Measurements from ENCODE around the gene PLCL1. TPM values are rescaled to one million over a fixed set of nuclear protein-coding genes. Genes with fewer than 3 reads are reported as not detected.

PLCL1 gene
- total and polyA plus RNA-seq, 4 donors = 5.1 to 15.7 (median 13.2) TPM

GRCh38 chr2:198165289-198165688 is 360.9 kb downstream of the PLCL1 start:
- DNase-seq = no peak
- 91 to 94% methylated on average over 4 of the region's 4 CpGs for WGBS, 2 donors
- ATAC-seq (ENCODE audit: low FRiP score) = no peak
- no peaks in the 10 kb centered on the region for H3K9me3 ChIP-seq (ENCODE audit: control insufficient read depth, low read length)
- H3K4me1 ChIP-seq (ENCODE audit: control insufficient read depth in 1 of 2, insufficient read depth in 2 of 2, low read length in 2 of 2) = no peaks in the 10 kb centered on the region
- H3K4me3 ChIP-seq (ENCODE audit: low read length in 2 of 2) = no peak overlapping the region
- no peaks in the 10 kb centered on the region for H3K36me3 ChIP-seq (ENCODE audit: control insufficient read depth in 1 of 2, insufficient read depth in 2 of 2, low read length in 1 of 2)
- intact Hi-C loops (cut with DNase I) = no loop called here
- no peak overlapping the region for H3K27ac ChIP-seq (ENCODE audit: low read depth in 1 of 2, low read length in 2 of 2)
- H3K27me3 ChIP-seq (ENCODE audit: control insufficient read depth in 1 of 2, insufficient read depth in 2 of 2, low read length in 1 of 2) = no peaks in the 10 kb centered on the region

GRCh38 chr2:198167346-198167745 is 363.0 kb downstream of the PLCL1 start:
- H3K4me1 ChIP-seq (ENCODE audit: control insufficient read depth in 1 of 2, insufficient read depth in 2 of 2, low read length in 2 of 2) = no peaks in the 10 kb centered on the region
- H3K27me3 ChIP-seq (ENCODE audit: control insufficient read depth in 1 of 2, insufficient read depth in 2 of 2, low read length in 1 of 2) = no peaks in the 10 kb centered on the region
- intact Hi-C loops (cut with DNase I) = no loop called here
- 2 to 13% methylated on average over 2 of the region's 2 CpGs for WGBS, 2 donors
- H3K9me3 ChIP-seq (ENCODE audit: control insufficient read depth, low read length) = no peaks in the 10 kb centered on the region
- H3K36me3 ChIP-seq (ENCODE audit: control insufficient read depth in 1 of 2, insufficient read depth in 2 of 2, low read length in 1 of 2) = no peaks in the 10 kb centered on the region
- H3K4me3 ChIP-seq (ENCODE audit: low read length in 2 of 2) = no peak overlapping the region
- DNase-seq (no peak), ATAC-seq (ENCODE audit: low FRiP score) (no peak)
- H3K27ac ChIP-seq (ENCODE audit: low read depth in 1 of 2, low read length in 2 of 2) = no peak overlapping the region

GRCh38 chr2:198168651-198169050 is 364.3 kb downstream of the PLCL1 start:
- no peak overlapping the region for H3K4me3 ChIP-seq (ENCODE audit: low read length in 2 of 2)
- H3K4me1 ChIP-seq (ENCODE audit: control insufficient read depth in 1 of 2, insufficient read depth in 2 of 2, low read length in 2 of 2) = peaks cover 0 to 2% of the 10 kb centered on the region in 2 donors
- intact Hi-C loops (cut with DNase I) = no loop called here
- H3K9me3 ChIP-seq (ENCODE audit: control insufficient read depth, low read length) = no peaks in the 10 kb centered on the region
- DNase-seq = no peak
- H3K27ac ChIP-seq (ENCODE audit: low read depth in 1 of 2, low read length in 2 of 2) = no peak overlapping the region
- no peak for ATAC-seq (ENCODE audit: low FRiP score)
- H3K36me3 ChIP-seq (ENCODE audit: control insufficient read depth in 1 of 2, insufficient read depth in 2 of 2, low read length in 1 of 2) = no peaks in the 10 kb centered on the region
- H3K27me3 ChIP-seq (ENCODE audit: control insufficient read depth in 1 of 2, insufficient read depth in 2 of 2, low read length in 1 of 2) = no peaks in the 10 kb centered on the region
- WGBS, 2 donors = 94 to 95% methylated on average over 1 of the region's 1 CpG

- Histone ChIP-seq H3K4me1 (ENCODE audit: control insufficient read depth in 1 of 2, insufficient read depth in 2 of 2, low read length in 2 of 2) (peaks cover 0 to 2% of the 10 kb centered on the region in 2 donors), H3K27me3 (ENCODE audit: control insufficient read depth in 1 of 2, insufficient read depth in 2 of 2, low read length in 1 of 2) (no peaks in the 10 kb centered on the region), H3K27ac (ENCODE audit: low read depth in 1 of 2, low read length in 2 of 2) (no peak overlapping the region), H3K4me3 (ENCODE audit: low read length in 2 of 2) (no peak overlapping the region), H3K36me3 (ENCODE audit: control insufficient read depth in 1 of 2, insufficient read depth in 2 of 2, low read length in 1 of 2) (peaks cover 0 to 1% of the 10 kb centered on the region in 2 donors), H3K9me3 (ENCODE audit: control insufficient read depth, low read length) (no peaks in the 10 kb centered on the region)
- DNase-seq = no peak
- no peak for ATAC-seq (ENCODE audit: low FRiP score)
- 26 to 32% methylated on average over 6 of the region's 6 CpGs for WGBS, 2 donors
- intact Hi-C loops (cut with DNase I) = no loop called here
Measured at GRCh38 chr2:198173242-198173641, 368.8 kb downstream of the PLCL1 start.

GRCh38 chr2:198173864-198174263 is 369.5 kb downstream of the PLCL1 start:
- Histone ChIP-seq H3K9me3 (ENCODE audit: control insufficient read depth, low read length) (no peaks in the 10 kb centered on the region), H3K27ac (ENCODE audit: low read depth in 1 of 2, low read length in 2 of 2) (no peak overlapping the region), H3K36me3 (ENCODE audit: control insufficient read depth in 1 of 2, insufficient read depth in 2 of 2, low read length in 1 of 2) (peaks cover 0 to 1% of the 10 kb centered on the region in 2 donors), H3K4me3 (ENCODE audit: low read length in 2 of 2) (no peak overlapping the region), H3K27me3 (ENCODE audit: control insufficient read depth in 1 of 2, insufficient read depth in 2 of 2, low read length in 1 of 2) (no peaks in the 10 kb centered on the region), H3K4me1 (ENCODE audit: control insufficient read depth in 1 of 2, insufficient read depth in 2 of 2, low read length in 2 of 2) (peaks cover 0 to 2% of the 10 kb centered on the region in 2 donors)
- ATAC-seq (ENCODE audit: low FRiP score) = no peak
- intact Hi-C loops (cut with DNase I) = no loop called here
- WGBS, 2 donors = 54 to 72% methylated on average over 2 of the region's 2 CpGs
- DNase-seq = no peak

GRCh38 chr2:198175271-198175670 is 370.9 kb downstream of the PLCL1 start:
- intact Hi-C loops (cut with DNase I) = no loop called here
- WGBS, 2 donors = 66 to 73% methylated on average over 3 of the region's 3 CpGs
- ATAC-seq (ENCODE audit: low FRiP score) = no peak

GRCh38 chr2:198177040-198177439 is 372.6 kb downstream of the PLCL1 start:
- Histone ChIP-seq H3K4me3 (ENCODE audit: low read length in 2 of 2) (no peak overlapping the region), H3K4me1 (ENCODE audit: control insufficient read depth in 1 of 2, insufficient read depth in 2 of 2, low read length in 2 of 2) (peaks cover 0 to 2% of the 10 kb centered on the region in 2 donors), H3K27ac (ENCODE audit: low read depth in 1 of 2, low read length in 2 of 2) (no peak overlapping the region), H3K9me3 (ENCODE audit: control insufficient read depth, low read length) (no peaks in the 10 kb centered on the region), H3K36me3 (ENCODE audit: control insufficient read depth in 1 of 2, insufficient read depth in 2 of 2, low read length in 1 of 2) (peaks cover 0 to 1% of the 10 kb centered on the region in 2 donors), H3K27me3 (ENCODE audit: control insufficient read depth in 1 of 2, insufficient read depth in 2 of 2, low read length in 1 of 2) (no peaks in the 10 kb centered on the region)
- WGBS, 2 donors = 90% methylated on average over 2 of the region's 2 CpGs
- intact Hi-C loops (cut with DNase I) = no loop called here
- DNase-seq = no peak
- ATAC-seq (ENCODE audit: low FRiP score) = no peak

More at GRCh38 chr2:198175271-198175670, 370.9 kb downstream of the PLCL1 start:
- Histone ChIP-seq H3K4me3 (ENCODE audit: low read length in 2 of 2) (no peak overlapping the region), H3K27me3 (ENCODE audit: control insufficient read depth in 1 of 2, insufficient read depth in 2 of 2, low read length in 1 of 2) (no peaks in the 10 kb centered on the region), H3K36me3 (ENCODE audit: control insufficient read depth in 1 of 2, insufficient read depth in 2 of 2, low read length in 1 of 2) (peaks cover 0 to 1% of the 10 kb centered on the region in 2 donors), H3K4me1 (ENCODE audit: control insufficient read depth in 1 of 2, insufficient read depth in 2 of 2, low read length in 2 of 2) (peaks cover 0 to 2% of the 10 kb centered on the region in 2 donors), H3K27ac (ENCODE audit: low read depth in 1 of 2, low read length in 2 of 2) (no peak overlapping the region), H3K9me3 (ENCODE audit: control insufficient read depth, low read length) (no peaks in the 10 kb centered on the region)
- no peak for DNase-seq

GRCh38 chr2:198178766-198179165 is 374.4 kb downstream of the PLCL1 start:
- Histone ChIP-seq H3K9me3 (ENCODE audit: control insufficient read depth, low read length) (peaks cover 2% of the 10 kb centered on the region), H3K27ac (ENCODE audit: low read depth in 1 of 2, low read length in 2 of 2) (no peak overlapping the region), H3K4me1 (ENCODE audit: control insufficient read depth in 1 of 2, insufficient read depth in 2 of 2, low read length in 2 of 2) (no peaks in the 10 kb centered on the region), H3K4me3 (ENCODE audit: low read length in 2 of 2) (no peak overlapping the region), H3K27me3 (ENCODE audit: control insufficient read depth in 1 of 2, insufficient read depth in 2 of 2, low read length in 1 of 2) (no peaks in the 10 kb centered on the region), H3K36me3 (ENCODE audit: control insufficient read depth in 1 of 2, insufficient read depth in 2 of 2, low read length in 1 of 2) (peaks cover 0 to 1% of the 10 kb centered on the region in 2 donors)
- no peak for DNase-seq
- intact Hi-C loops (cut with DNase I) = no loop called here
- no peak for ATAC-seq (ENCODE audit: low FRiP score)

- Histone ChIP-seq H3K4me1 (ENCODE audit: control insufficient read depth in 1 of 2, insufficient read depth in 2 of 2, low read length in 2 of 2) (no peaks in the 10 kb centered on the region), H3K27ac (ENCODE audit: low read depth in 1 of 2, low read length in 2 of 2) (no peak overlapping the region), H3K9me3 (ENCODE audit: control insufficient read depth, low read length) (peaks cover 5% of the 10 kb centered on the region), H3K36me3 (ENCODE audit: control insufficient read depth in 1 of 2, insufficient read depth in 2 of 2, low read length in 1 of 2) (no peaks in the 10 kb centered on the region), H3K27me3 (ENCODE audit: control insufficient read depth in 1 of 2, insufficient read depth in 2 of 2, low read length in 1 of 2) (no peaks in the 10 kb centered on the region), H3K4me3 (ENCODE audit: low read length in 2 of 2) (no peak overlapping the region)
- ATAC-seq (ENCODE audit: low FRiP score) = no peak
- 93 to 96% methylated on average over 1 of the region's 1 CpG for WGBS, 2 donors
- intact Hi-C loops (cut with DNase I) = no loop called here
- no peak for DNase-seq
Measured at GRCh38 chr2:198186257-198186656, 381.9 kb downstream of the PLCL1 start.
